Uterus (tissue), 2 donors: ENCODE measurements around the gene ARHGAP12.

Experiments
- POLR2A ChIP-seq, 2 donors: fragments of 450-650 bp; IDR thresholded peaks; one replicate each; pipeline ENCODE4 v1.6.1; 2016; ENCODE audit warnings: antibody characterized with exemption in 2 of 2, mild to moderate bottlenecking in 1 of 2, moderate library complexity in 1 of 2
- TF ChIP-seq, protein P1 (sequence below), 4 experiments: fragments of 200-600 bp in 2 of 4; fragments of 450-650 bp in 2 of 4; sonication (generic) in 2 of 4; IDR thresholded peaks; one replicate each; pipeline ENCODE4 v1.5.1; 2016 to 2019; ENCODE audit warnings: antibody characterized with exemption in 4 of 4, mild to moderate bottlenecking in 2 of 4, moderate library complexity in 1 of 4

DNA sequence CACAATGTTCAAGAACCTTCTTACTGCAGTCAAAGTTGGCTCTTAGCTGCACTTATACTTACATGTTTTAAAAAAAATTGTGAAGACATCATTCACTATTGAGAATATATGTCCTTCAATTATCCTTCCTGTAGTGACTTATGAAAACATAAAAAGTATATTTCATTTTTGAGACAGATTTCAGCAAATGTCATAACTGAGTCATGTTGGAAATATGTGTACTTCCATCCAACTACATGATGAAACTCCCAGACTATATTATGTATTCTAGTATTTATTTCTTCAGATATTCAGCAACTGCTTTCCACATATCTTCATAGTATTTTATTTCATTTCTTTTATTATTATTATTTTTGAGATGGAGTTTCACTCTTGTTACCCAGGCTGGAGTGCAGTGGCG lies 160.2 kb downstream of the ARHGAP12 start:
- TF ChIP-seq, protein P1, sequence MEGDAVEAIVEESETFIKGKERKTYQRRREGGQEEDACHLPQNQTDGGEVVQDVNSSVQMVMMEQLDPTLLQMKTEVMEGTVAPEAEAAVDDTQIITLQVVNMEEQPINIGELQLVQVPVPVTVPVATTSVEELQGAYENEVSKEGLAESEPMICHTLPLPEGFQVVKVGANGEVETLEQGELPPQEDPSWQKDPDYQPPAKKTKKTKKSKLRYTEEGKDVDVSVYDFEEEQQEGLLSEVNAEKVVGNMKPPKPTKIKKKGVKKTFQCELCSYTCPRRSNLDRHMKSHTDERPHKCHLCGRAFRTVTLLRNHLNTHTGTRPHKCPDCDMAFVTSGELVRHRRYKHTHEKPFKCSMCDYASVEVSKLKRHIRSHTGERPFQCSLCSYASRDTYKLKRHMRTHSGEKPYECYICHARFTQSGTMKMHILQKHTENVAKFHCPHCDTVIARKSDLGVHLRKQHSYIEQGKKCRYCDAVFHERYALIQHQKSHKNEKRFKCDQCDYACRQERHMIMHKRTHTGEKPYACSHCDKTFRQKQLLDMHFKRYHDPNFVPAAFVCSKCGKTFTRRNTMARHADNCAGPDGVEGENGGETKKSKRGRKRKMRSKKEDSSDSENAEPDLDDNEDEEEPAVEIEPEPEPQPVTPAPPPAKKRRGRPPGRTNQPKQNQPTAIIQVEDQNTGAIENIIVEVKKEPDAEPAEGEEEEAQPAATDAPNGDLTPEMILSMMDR (IDR thresholded peaks at IDR 0.05): no peak
- no peak for TF ChIP-seq POLR2A (IDR thresholded peaks at IDR 0.05)
